Calu3 (cell line): Measurements from ENCODE around the gene TNC. TPM values are rescaled to one million over a fixed set of nuclear protein-coding genes. Genes with fewer than 3 reads are reported as not detected.

Experiments
- BruUV-seq: library from RNA; stranded (reverse); fragments of 400-500 nt; replicated peaks from 2 replicates; lab custom pipeline; 2021; lab: Mats Ljungman, UMichigan
- CTCF ChIA-PET: fragments of 300-600 bp; sonication (Branson Sonifier 250); formaldehyde crosslinking; loops from one replicate; lab custom pipeline; 2022; ENCODE audit warnings: antibody characterized with exemption; lab: Charles Lee
- DNase-seq: peaks from one replicate; pipeline ENCODE4 v3.0.0; 2022
- H3K27ac Mint-ChIP-seq: one replicate; pipeline ENCODE4 v1.8.0; 2022; ENCODE audit warnings: mixed read lengths; ENCODE audit not compliant: unreplicated experiment
- H3K27me3 Mint-ChIP-seq: one replicate; pipeline ENCODE4 v1.8.0; 2022; ENCODE audit warnings: mixed read lengths; ENCODE audit not compliant: unreplicated experiment
- H3K36me3 Mint-ChIP-seq: one replicate; pipeline ENCODE4 v1.8.0; 2022; ENCODE audit warnings: mild to moderate bottlenecking, moderate library complexity, mixed read lengths; ENCODE audit not compliant: insufficient read depth, unreplicated experiment
- H3K4me1 Mint-ChIP-seq: one replicate; pipeline ENCODE4 v1.8.0; 2022; ENCODE audit warnings: mild to moderate bottlenecking, low read depth, mixed read lengths; ENCODE audit not compliant: unreplicated experiment
- H3K4me3 Mint-ChIP-seq: one replicate; pipeline ENCODE4 v1.8.0; 2022; ENCODE audit warnings: mild to moderate bottlenecking, low read depth, moderate library complexity, mixed read lengths; ENCODE audit not compliant: unreplicated experiment
- H3K9me3 Mint-ChIP-seq: one replicate; pipeline ENCODE4 v1.8.0; 2022; ENCODE audit warnings: low read depth, mixed read lengths; ENCODE audit not compliant: unreplicated experiment
- CTCF ChIP-seq: fragments of 200-600 bp; IDR thresholded peaks from one replicate; pipeline ENCODE4 v1.8.0; 2022; ENCODE audit warnings: antibody characterized with exemption; ENCODE audit not compliant: unreplicated experiment
- intact Hi-C: fragments of 100-400 bp; cut with micrococcal nuclease; formaldehyde crosslinking; loops from one replicate; pipeline ENCODE4 v1.10.0; 2022; ENCODE audit not compliant: unreplicated experiment
- total RNA-seq: library from RNA; stranded (reverse); gene quantifications from 2 replicates; pipeline ENCODE4 v1.2.3, GENCODE V29; 2022

Gene TNC
- total RNA-seq, 1 experiment from 2014 or later, result 1.0 TPM

DNA sequence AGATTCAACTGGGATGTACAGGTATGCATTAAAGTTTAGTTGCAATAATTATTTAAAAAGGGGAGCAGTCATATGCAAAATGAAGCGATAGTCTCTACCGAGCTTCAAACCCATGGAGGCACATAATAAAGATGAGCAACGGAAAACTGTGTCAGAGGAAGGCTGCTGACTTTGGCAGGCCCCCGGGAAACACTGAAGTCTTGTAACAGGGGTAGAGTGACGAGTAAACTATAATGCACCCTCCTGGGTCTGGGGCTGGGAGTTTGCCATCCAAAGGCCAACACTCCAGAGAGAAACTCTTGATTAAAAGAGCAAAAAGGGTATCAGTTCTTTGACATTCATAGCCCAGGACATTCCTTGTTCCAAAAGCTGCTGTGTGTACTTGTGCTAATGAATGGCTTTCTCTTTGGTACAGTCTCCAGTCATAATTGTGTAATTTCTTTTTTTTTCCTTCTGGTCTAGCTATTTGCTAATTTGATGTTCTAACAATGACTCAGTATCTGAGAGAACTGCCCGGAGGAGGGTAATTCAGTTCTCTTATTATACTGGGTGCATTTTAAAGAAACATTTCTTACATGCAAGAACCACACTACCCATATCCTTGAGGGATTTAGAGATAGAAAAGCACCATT is 59.2 kb downstream of the TNC start:
- Mint-ChIP-seq H3K4me1 (no peaks in the 10 kb centered on the region), H3K4me3 (no peak overlapping the region), H3K36me3 (no peaks in the 10 kb centered on the region), H3K27me3 (peaks cover 37% of the 10 kb centered on the region), H3K27ac (no peak overlapping the region), H3K9me3 (no peaks in the 10 kb centered on the region)
- TF ChIP-seq CTCF, result no peak
- CTCF ChIA-PET, result no interaction called here
- no peak for DNase-seq
- no TSS peak for BruUV-seq
- intact Hi-C loops, result no loop called here

DNA sequence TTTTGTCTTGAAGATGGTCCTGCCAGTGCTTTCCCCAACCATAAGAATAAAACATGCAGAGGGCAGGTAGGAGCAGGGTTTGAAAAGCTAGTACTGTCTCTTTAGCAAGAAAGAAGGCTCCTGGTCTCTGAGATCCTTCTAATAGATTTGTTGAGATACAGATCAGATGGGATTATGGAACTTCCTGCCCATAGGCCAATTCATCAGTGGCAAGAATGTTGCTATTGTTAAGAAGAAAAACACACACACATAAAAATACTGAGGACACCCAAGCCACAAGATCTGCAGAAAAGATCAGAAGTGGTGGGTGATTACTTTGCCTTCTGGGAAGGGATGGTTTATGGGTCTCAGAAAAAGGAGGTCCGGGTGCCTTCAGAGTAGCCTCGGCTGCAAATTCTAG is 59.8 kb downstream of the TNC start:
- no peak for TF ChIP-seq CTCF
- intact Hi-C loops, result no loop called here
- Mint-ChIP-seq H3K36me3 (no peaks in the 10 kb centered on the region), H3K9me3 (no peaks in the 10 kb centered on the region), H3K27ac (no peak overlapping the region), H3K4me1 (no peaks in the 10 kb centered on the region), H3K4me3 (no peak overlapping the region), H3K27me3 (peaks cover 37% of the 10 kb centered on the region)
- no TSS peak for BruUV-seq
- no peak for DNase-seq
- CTCF ChIA-PET, result no interaction called here

DNA sequence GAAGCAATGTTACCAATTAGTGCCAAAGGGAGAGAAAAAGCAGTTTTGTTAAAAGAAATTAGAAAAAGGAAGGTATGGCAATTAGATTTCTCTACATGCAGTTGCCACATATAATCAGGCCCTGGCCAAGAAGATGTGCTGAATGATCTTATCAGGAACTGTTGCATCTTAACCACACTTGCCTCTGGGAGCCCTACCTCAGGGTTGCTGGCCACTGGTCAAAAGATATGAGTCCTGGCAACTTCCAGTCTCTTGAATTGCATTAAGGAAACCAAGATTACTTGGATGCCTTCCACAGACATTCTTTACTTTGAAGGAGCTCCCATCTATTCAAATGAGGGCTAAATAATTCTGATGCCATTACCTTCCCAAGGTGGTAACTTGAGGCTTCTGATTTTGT is 60.4 kb downstream of the TNC start:
- Mint-ChIP-seq H3K36me3 (no peaks in the 10 kb centered on the region), H3K4me3 (no peak overlapping the region), H3K9me3 (no peaks in the 10 kb centered on the region), H3K27ac (no peak overlapping the region), H3K4me1 (no peaks in the 10 kb centered on the region), H3K27me3 (peaks cover 44% of the 10 kb centered on the region)
- CTCF ChIA-PET, result no interaction called here
- intact Hi-C loops, result no loop called here
- BruUV-seq, result no TSS peak
- no peak for TF ChIP-seq CTCF
- no peak for DNase-seq

GRCh38 chr9:115050002-115050490 is 67.9 kb downstream of the TNC start:
- no peak overlapping the region for H3K4me3 Mint-ChIP-seq
- TF ChIP-seq CTCF, result no peak
- intact Hi-C loops, result no loop called here
- no peaks in the 10 kb centered on the region for H3K36me3 Mint-ChIP-seq
- no TSS peak for BruUV-seq
- no peak overlapping the region for H3K27ac Mint-ChIP-seq
- no peak for DNase-seq
- peaks cover 61% of the 10 kb centered on the region for H3K27me3 Mint-ChIP-seq
- CTCF ChIA-PET, result no interaction called here
- H3K9me3 Mint-ChIP-seq, result no peaks in the 10 kb centered on the region
- H3K4me1 Mint-ChIP-seq, result no peaks in the 10 kb centered on the region
